ENCODE results near the gene SLC17A2. TPM values are rescaled to one million over a fixed set of nuclear protein-coding genes. Genes with fewer than 3 reads are reported as not detected.

The SLC17A2 gene
- total and polyA plus RNA-seq, 2 of the 13 experiments (the other 11 are each of a cell fraction or from before 2014, with no cell fraction given): 11.2 to 32.4 TPM

GRCh38 chr6:25907475-25908014 lies 22.9 kb downstream of the SLC17A2 start (continued):
- peak; percentile 84 for TF ChIP-seq ZGPAT (CRISPR knock-in tag; IDR thresholded peaks at IDR 0.05)
- TF ChIP-seq, protein P1, sequence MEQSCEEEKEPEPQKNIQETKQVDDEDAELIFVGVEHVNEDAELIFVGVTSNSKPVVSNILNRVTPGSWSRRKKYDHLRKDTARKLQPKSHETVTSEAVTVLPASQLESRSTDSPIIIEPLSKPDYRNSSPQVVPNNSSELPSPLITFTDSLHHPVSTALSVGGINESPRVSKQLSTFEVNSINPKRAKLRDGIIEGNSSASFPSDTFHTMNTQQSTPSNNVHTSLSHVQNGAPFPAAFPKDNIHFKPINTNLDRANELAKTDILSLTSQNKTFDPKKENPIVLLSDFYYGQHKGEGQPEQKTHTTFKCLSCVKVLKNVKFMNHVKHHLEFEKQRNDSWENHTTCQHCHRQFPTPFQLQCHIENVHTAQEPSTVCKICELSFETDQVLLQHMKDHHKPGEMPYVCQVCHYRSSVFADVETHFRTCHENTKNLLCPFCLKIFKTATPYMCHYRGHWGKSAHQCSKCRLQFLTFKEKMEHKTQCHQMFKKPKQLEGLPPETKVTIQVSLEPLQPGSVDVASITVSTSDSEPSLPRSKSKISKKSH (CRISPR knock-in tag; IDR thresholded peaks at IDR 0.05; ENCODE audit: borderline replicate concordance): no peak
- peak; percentile 86; the same call in 1 of the 2 replicates for TF ChIP-seq GATA4 (IDR thresholded peaks at IDR 0.05; ENCODE audit: borderline replicate concordance, low read depth)
- TF ChIP-seq, protein P2, sequence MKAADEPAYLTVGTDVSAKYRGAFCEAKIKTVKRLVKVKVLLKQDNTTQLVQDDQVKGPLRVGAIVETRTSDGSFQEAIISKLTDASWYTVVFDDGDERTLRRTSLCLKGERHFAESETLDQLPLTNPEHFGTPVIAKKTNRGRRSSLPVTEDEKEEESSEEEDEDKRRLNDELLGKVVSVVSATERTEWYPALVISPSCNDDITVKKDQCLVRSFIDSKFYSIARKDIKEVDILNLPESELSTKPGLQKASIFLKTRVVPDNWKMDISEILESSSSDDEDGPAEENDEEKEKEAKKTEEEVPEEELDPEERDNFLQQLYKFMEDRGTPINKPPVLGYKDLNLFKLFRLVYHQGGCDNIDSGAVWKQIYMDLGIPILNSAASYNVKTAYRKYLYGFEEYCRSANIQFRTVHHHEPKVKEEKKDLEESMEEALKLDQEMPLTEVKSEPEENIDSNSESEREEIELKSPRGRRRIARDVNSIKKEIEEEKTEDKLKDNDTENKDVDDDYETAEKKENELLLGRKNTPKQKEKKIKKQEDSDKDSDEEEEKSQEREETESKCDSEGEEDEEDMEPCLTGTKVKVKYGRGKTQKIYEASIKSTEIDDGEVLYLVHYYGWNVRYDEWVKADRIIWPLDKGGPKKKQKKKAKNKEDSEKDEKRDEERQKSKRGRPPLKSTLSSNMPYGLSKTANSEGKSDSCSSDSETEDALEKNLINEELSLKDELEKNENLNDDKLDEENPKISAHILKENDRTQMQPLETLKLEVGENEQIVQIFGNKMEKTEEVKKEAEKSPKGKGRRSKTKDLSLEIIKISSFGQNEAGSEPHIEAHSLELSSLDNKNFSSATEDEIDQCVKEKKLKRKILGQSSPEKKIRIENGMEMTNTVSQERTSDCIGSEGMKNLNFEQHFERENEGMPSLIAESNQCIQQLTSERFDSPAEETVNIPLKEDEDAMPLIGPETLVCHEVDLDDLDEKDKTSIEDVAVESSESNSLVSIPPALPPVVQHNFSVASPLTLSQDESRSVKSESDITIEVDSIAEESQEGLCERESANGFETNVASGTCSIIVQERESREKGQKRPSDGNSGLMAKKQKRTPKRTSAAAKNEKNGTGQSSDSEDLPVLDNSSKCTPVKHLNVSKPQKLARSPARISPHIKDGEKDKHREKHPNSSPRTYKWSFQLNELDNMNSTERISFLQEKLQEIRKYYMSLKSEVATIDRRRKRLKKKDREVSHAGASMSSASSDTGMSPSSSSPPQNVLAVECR (CRISPR knock-in tag; IDR thresholded peaks at IDR 0.05; ENCODE audit: borderline replicate concordance): peak; percentile 19; the same call in 1 of the 2 replicates
- no peak; the same call in 1 of the 2 replicates for TF ChIP-seq ZFP82 (CRISPR knock-in tag; IDR thresholded peaks at IDR 0.05; ENCODE audit: borderline replicate concordance)
- TF ChIP-seq JUND (CRISPR knock-in tag; IDR thresholded peaks at IDR 0.05): 0 out of 2 replicates have a peak, but pooled peaks have one; percentile 29
- no peak for TF ChIP-seq GTF3A (CRISPR knock-in tag; conservative IDR thresholded peaks at IDR 0.05)
- TF ChIP-seq HOMEZ (CRISPR knock-in tag; IDR thresholded peaks at IDR 0.05; ENCODE audit: low read depth): peak; percentile 89
- TF ChIP-seq, protein P3, sequence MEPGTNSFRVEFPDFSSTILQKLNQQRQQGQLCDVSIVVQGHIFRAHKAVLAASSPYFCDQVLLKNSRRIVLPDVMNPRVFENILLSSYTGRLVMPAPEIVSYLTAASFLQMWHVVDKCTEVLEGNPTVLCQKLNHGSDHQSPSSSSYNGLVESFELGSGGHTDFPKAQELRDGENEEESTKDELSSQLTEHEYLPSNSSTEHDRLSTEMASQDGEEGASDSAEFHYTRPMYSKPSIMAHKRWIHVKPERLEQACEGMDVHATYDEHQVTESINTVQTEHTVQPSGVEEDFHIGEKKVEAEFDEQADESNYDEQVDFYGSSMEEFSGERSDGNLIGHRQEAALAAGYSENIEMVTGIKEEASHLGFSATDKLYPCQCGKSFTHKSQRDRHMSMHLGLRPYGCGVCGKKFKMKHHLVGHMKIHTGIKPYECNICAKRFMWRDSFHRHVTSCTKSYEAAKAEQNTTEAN (CRISPR knock-in tag; conservative IDR thresholded peaks at IDR 0.05): peak; percentile 64; the same call in 1 of the 2 replicates
- TF ChIP-seq ZMYM3 (CRISPR knock-in tag; IDR thresholded peaks at IDR 0.05): peak; percentile 38; the same call in 1 of the 2 replicates
- 0 out of 2 replicates have a peak, but pooled peaks have one; percentile 69 for TF ChIP-seq ATF1 (CRISPR knock-in tag; IDR thresholded peaks at IDR 0.05)
- peak; percentile 97 for TF ChIP-seq MIXL1 (CRISPR knock-in tag; IDR thresholded peaks at IDR 0.05)
- no peak for TF ChIP-seq ZNF563 (CRISPR knock-in tag; IDR thresholded peaks at IDR 0.05)
- TF ChIP-seq GLMP (CRISPR knock-in tag; IDR thresholded peaks at IDR 0.05; ENCODE audit: borderline replicate concordance): no peak
- no peak for TF ChIP-seq RFXAP (CRISPR knock-in tag; IDR thresholded peaks at IDR 0.05; ENCODE audit: borderline replicate concordance)
